HUDEP-2 (cell line): Measurements from ENCODE around the gene ARHGAP40.

Source experiments
- DNase-seq, 76 experiments: peaks; one replicate each; lab custom pipeline; 2025; ENCODE audit not compliant: unreplicated experiment in 76 of 76; lab: John Stamatoyannopoulos, UW

ARHGAP40 gene

DNA sequence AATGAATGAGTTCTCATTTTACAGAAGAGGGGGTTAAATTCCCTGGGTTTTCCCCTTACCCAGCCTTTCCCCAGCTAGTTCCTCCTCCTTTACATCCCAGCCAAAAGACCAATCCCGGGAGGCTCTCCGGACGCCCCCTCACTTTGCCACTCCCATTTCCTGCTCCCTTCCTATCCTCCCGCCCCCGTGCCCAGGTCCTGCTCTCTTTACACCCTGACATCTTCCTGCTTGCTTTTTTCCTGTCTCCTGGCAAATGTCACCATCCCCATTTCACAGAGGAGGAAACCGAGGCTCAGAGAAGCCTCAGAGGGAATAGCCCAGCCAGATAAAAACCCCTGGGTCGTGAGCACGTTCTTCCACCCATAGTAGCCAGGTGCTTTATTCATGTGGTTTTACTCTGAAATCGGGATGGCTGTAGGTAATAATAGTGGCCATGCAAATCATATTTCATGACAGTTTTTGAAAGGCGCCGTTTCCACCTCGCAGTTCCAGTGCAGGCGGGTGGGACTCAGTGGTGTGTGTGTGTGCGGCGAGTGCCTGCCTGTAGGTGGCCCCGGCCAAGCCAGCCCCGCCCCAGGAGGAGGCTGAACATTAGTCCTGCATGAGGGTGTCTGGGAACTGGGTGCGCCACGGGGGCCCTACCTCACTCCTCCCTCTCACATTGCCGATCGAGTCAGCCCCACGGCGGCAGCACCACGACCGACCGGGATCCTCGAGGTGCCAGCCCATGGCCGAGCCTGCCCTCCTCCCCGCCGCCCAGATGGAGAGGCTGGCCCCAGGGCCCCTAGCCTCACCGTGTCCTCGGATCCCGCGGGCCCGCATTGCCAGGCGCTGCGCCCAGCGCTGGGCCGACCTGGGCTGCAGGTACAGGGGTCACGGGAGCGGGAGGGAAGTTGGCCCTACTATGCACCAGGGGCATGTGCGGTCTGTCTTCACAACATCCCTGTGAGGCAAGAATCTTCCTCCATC is at the start of gene ARHGAP40:
Gene ARHGAP40, plus strand, starts transcription at position 594 of the 969 bp plus-strand sequence.
- DNase-seq, result peak in 21 of 76 experiments; percentile 2 to 40 (median 13)

DNA sequence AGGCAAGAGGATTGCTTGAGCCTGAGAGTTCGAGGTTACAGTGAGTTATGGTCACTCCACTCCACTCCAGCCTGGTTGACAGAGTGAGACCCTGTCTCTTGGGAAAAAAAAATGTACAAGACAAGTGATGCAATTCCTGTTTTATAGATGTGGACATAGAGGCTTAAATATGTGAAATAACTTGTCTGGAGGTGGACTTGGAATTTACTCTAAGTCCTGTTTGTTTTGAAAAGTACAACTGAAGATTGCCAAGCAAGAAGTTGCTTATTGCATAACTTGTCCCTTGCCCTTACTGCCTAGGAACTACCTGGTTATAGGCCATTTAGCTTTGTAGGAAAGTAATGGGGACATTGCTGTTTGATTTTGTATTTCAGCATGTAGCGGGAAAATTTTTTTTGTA is 46.6 kb upstream of the ARHGAP40 start:
- no peak for DNase-seq

DNA sequence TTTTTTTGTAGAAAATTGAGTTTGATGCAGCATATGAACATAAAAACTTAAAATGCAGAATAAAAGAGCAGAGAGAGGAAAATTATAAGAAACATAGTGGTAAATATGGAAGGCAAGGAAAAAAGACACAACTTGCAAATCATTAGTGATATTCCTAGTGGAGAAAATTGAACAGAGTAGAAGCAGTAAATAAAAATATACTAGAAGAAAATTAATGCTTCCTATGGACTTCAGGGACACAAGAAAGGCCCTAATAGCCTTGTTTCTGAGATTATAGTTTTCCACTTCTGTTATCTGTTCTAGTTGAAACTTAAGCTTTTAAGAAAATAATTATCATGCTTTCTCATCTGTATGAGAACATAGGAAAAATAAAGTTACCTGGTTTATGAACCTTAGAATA is 46.2 kb upstream of the ARHGAP40 start:
- DNase-seq, result no peak

DNA sequence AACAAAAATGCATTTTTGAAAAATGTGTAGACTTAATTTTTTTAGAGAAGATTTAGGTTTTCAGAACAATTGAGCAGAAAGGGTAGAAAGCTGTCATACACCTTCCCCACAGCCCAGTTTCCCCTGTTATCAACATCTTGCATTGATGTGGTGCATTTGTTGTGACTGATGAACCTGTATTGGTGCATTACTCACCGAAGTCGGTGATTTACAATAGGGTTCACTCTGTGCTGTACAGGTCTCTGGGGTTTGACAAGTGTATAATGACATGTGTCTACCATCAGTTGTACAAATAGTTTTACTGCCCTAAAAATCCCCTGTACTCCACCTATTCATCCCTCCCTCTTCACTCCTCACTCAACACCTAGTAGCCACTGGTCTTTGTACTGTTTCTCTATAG is 44.4 kb upstream of the ARHGAP40 start:
- no peak for DNase-seq

DNA sequence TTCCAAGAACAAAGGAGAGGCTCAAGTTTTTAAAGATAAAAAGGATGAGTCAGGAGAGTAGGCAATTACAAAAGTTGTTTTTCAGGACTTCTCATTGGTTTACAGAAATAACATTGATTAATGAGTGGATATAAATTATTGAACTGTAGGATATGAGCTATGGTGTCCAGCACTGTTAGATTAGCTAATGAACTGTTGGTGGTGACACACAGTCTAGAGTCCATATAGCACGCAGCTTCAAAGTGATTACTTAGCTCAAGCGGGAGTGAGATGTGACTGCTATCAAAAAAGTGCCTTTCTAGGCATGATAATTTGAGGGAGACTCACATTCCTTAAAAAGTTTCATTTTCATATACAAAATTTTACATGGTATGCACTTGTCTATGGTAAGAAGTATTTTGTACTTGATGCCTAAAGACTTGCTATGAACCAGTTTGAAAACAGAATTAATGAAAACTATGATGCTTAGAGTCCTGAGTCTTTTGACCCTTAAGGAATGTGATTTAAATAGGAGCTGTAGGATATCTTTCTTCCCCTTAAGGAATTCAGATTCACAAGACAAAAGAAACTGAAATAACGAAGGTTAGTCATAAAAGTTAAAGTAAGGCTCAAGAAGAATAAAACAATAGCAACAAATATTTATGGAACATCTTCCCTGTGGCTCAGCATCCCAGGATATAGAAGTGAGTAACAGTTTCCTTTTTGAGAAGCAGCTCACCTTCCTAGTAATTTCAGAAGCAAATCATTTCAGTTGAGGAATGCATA is 42.8 kb upstream of the ARHGAP40 start:
- DNase-seq, result no peak

DNA sequence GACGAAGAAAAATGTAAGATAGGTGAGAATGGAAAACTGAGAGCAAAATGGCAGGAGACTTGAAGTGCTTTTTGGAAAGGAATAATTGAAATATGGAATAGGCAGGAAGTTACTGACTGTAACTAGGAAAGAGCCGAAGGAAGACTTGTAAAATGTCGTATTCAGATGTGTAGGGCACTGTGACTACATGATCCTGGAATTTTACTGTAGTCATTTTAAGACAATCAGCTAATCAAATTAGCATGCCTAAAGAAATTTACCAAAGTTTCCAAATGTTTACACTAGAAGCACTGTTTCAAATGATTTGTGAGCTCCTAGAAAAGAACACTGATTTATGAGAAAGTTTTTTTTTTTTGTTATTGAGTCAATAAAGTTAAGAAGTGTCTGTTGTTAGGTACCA is 41.8 kb upstream of the ARHGAP40 start:
- DNase-seq, result no peak

DNA sequence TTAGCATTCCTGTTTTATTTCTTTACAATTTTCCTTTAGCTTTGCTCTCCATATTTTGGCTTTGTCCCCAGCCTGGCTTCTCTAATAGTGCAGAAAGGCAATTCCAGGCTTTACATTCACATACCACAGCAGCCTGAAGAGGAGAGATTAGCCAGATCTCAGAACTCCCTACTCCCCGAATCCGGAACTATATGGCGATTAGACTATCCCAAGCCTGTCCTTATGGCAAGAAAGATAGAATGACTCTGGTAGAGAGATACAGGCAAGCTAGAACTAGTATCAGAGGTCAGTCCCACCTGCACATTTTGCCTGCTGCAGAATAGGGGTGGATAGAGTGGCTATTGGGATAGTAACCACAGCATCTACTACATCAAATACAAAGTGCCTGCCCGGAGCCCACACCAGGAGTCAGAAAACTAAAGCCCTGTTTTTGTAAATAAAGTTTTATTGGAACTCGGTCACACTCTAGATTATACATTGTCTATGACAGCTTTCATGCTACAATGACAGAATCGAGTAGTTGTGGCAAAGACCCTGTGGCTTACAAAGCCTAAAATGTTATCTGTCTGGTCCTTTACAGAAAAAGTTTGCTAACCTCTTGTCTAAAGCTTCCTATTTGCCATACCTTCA is 37.7 kb upstream of the ARHGAP40 start:
- DNase-seq, result peak in 1 of 76 experiments; percentile 5

DNA sequence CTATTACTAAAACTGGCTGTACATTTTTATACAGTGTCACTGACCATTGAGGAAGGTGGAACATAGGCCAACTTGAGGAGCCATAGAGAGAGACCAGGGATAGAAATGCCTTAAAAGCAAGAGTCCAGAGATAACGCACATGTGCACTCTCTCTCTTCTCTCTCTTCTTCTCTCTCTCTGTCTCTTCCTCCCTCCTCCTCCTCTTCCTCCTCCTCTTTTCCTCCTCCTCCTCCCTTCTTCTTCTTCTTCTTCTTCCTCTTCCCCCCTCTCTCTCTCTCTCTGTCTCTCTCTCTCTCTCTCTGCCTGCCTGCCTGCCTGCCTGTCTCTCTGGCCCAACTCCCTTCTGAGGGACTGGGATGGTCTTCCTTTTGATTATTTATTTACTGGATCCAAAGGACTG is 36.9 kb upstream of the ARHGAP40 start:
- DNase-seq, result no peak

DNA sequence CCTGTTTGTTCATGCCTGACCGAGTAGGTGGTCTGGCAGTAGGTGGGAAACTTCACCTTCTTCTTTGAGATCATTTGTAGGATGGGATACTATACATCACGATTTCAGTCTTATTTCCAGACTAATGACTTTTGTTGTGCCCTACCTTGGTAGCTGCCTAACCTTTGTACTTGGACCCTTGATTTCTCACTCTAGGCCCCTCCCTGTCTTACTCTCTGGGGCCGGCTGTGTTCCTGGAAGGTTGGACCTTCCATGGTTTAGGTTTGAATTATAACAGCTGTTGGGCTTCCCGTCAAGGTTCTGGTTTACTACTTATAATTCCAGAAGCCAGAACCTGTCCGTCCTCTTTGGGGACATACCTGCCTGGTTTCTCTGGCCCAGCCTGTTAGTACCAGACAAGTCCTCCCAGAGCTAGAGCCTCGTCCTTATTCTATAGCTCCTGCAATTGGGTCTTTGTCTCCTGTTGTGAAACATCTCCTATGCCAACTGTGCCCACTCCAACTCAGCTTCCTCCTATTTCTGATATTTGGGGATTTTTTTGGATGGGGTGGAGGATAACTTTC is 35.5 kb upstream of the ARHGAP40 start:
- no peak for DNase-seq

DNA sequence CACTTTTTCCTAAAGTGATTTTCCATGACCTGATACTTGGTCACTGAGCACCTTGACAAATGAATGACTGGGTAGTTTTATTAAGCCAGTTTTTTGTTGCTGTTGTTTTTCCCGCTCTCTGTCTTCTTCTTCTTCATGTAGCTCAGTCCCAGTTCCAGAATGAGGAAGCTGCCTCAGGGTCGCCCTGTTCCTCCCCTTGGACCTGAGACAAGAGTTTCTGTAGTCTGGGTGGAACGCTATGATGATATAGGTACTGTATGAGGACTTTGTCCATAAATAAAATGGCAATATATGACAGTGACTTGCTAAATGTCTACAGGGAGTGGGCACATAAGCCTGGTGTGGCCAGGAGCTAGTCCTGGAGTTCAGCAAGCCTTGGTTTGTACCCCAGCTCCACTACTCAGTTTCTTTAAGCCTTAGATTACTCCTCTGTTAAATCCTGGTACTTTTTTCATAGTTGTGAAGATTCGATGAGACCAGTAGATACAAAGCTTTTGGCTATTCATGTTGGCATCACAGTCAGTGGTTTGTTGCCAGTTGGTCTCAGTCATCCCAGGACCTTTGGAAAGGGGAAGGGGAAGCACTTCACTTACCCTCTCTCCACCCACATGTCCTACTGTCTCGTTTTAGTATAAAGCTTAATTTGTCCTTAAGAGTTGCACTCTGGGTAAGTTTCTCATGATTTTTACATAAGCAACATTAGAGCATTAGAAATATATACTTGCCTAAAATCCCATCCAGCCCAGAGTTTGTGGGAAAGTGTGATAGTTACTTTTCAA is 31.7 kb upstream of the ARHGAP40 start:
- DNase-seq, result no peak

DNA sequence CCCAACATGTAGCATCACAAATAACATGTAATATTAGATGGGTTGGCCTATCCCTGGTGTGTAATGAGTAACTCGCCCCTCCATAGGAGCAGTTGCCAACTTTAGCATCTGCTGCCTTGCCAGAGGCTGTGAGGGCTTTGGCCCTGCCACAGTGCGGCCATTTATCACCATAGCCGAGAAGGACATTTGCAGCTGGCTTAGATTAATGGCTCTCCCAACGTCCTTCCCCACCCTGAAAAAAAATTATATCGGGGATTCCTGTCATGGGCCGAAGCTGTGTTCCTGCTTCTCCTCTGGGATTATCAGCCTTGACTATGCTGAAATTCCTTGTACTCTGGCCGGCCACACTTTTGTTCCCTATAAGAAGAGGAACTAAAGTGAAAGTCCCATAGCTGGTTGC is 28.2 kb upstream of the ARHGAP40 start:
- no peak for DNase-seq

DNA sequence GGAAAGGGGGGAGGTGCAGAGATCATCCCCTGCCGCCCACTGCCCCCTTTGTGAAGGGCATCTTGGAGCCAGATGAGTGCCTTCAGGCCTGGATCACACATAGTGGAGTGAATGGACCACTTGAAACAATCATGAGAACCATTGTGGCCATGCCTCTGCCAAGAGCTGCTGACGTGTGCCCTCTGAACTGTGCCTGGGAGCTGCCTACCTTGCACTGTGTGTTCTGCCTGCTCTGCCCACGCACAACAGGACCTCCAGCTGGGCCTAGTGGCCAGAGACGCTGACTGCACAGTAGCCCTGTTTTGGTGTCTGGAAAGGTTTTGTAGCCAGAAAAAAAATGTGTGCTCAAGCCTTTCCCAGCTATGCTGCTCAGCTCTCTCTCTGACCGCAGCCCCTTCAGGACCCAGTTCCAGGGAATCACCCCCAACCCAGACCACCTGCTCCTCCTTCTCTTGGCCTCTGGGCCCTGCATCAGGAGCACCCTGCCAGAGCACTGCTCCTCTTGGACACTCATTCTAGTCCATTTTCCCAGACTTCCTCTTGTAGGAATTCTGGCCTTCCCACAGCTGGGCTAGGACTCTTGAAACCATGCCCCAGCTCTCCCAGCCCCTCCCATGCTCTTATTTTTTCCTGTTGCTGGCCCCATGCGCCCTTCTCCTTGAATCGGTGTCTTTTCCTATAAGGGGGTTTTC is 22.2 kb upstream of the ARHGAP40 start:
- DNase-seq, result no peak

DNA sequence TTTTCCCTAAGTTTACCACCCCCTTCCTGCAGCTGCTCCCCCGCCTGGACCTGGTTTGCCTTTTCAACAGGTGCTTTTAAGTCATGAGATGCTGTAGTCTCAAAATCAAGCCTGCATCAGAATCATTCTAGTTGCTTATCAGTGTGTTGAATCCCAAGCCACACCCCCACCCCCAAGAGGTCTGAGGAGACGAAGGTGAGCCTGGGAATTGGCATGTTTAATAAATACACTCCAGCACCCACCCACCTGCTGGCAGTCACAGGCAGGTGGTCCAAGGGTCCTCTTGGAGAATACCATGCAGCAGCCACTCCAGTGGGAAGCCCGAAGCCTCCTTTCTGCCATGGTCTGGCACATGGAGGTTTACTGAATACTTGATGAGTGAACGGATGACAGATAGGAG is 21.7 kb upstream of the ARHGAP40 start:
- no peak for DNase-seq

DNA sequence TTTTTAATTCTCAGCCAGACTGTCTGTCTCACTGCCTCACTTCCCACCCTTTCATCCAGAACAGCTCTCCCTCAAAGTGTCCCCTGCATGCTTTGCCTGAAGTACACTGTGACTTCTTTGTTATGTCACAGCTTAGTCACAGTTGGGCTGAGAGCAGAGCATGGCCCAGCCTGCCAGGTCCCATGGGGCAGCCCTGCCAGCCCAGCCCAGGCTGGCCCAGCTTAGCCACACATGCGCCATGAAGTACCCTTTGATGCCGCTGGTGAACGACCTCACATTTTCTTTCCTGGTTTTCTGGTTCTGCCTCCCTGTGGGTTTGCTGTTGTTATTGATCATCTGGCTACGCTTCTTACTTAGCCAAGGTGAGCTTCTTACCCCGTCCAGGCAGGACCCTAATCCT is 20.6 kb upstream of the ARHGAP40 start, which contains the start of gene ADIG:
Gene ADIG, plus strand, starts transcription at position 185 of the 400 bp plus-strand sequence. Its CDS starts 54 bp downstream, at position 239.
- no peak for DNase-seq

DNA sequence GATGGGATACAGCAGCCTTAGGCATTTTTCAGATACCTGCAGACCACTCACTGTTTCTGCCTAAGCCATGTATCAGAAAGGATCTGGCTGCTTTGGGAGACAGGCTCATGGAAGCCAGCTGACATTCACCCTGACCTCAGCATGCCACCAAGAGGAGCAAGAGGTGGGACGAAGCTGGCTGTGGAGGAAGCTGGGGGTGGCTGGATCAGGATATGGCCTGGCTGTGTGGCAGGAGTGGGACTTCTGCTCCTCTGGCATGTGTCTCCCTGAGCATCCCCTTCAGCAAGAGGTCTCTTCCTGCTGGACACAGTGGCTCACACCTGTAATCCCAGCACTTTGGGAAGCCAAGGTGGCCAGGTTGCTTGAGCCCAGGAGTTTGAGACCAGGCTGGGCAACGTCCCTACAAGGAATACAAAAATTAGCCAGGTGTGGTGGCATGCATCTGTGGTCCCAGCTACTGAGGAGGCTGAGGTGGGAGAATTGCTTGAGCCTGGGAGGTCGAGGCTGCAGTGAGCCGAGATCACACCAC is 19.7 kb upstream of the ARHGAP40 start:
- DNase-seq, result no peak

DNA sequence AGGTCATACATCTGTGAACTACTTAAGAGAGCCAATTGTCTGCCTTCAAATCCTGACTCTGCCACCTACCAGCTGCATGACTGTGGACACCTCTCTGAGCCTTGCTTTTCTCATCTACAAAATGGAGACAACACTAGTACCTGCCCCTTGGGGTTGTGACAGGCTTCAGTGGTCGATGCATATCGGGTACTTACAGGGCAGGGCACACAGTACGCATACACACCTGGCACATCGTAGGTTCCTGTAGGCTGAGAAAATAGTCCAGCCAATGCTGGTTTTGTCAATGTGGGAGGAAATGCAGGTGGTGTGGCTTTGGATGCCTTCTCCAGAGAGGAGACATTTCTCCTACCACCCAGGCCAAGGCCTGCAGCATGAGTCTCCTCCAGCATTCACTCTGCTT is 18.3 kb upstream of the ARHGAP40 start:
- no peak for DNase-seq

DNA sequence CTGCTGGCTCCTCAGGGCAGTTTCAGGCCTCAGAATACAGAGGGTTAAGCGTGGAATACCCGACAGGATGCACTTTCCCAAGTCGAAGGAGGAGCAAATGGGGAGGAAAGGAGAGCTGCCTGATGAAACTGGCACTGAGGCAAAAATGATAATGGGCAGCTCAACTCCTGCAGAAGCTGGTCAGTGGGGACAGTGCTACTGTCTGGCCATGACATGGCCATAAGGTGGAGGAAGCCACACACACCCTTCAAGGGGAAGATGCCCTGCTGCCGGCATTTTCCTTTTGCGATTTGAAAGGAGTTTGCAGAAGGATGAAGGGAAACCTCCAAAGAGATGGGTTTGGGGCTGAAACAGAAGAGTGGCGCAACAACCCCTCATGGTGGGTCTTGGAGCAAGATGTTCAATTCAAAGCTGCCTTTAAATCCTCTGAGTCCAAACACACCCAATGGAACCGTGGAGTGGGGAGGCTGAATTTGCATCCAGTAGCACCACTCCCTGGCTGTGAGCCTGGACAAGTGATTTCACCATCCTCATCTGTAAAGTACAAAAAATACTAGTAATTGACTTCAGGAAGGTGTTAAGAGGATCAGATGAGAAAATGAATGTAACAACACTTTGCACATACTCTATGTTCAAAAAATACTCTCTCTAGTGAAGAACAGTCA is 17.4 kb upstream of the ARHGAP40 start:
- DNase-seq, result no peak

DNA sequence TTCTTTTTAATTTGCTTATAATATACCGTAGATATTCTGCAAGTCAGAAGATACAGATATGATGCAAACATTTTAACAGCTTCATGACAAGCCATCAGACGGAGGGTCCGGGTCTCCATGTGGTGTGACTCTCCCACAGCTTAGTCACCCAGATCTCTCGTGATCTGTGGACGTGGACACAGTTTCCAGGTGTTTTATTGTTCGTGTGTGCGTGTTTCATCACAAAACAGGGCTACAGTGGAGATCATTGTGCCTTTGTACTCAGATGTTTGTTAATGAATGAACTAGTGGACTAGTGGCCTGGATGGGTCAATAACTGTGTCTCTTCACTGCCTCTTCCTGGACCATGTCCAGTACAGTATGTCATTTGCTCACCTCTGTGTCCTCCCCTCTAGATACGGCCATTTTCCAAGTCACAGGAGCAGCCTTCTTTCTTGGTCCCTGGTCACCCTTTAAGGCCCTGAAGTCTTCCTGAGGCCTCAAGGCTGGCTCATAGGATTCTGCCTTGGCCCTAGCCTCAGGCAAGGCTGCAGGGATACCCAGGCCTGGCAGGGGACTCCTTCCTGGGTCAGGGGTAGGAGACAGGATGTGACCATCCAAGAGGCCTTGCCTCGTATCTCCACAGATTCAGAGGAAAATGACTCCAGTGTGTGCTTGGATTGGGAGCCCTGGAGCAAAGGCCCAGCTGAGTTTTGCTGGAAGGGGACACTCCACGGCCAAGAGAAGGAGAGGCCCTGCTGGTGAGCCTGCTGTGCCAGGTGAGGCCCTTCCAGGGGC is 16.0 kb upstream of the ARHGAP40 start:
- DNase-seq, result no peak
